Sigmoid colon (tissue), 7 donors: ENCODE data around the gene SIN3B. TPM values are rescaled to one million over a fixed set of nuclear protein-coding genes. Genes with fewer than 3 reads are reported as not detected.

ENCODE experiments used
- DNase-seq: peaks from one replicate; pipeline ENCODE4 v3.0.0-alpha.2; 2019
- H3K27ac ChIP-seq, 4 donors: fragments of 200-600 bp; sonication (generic); one replicate each; pipeline ENCODE4 v1.5.1; 2016 to 2019; ENCODE audit warnings: mild to moderate bottlenecking in 1 of 4
- H3K27me3 ChIP-seq, 3 donors: fragments of 200-600 bp; sonication (generic); one replicate each; pipeline ENCODE4 v1.5.1; 2019; ENCODE audit warnings: mild to moderate bottlenecking in 1 of 3
- H3K36me3 ChIP-seq, 4 donors: fragments of 200-600 bp; sonication (generic); one replicate each; pipeline ENCODE4 v1.5.1; 2016 to 2019
- H3K4me1 ChIP-seq, 4 donors: fragments of 200-600 bp; sonication (generic); one replicate each; pipeline ENCODE4 v1.5.1; 2017 to 2019
- H3K4me3 ChIP-seq, 4 donors: fragments of 200-600 bp; sonication (generic); one replicate each; pipeline ENCODE4 v1.5.1; 2017 to 2019; ENCODE audit warnings: mild to moderate bottlenecking in 2 of 4, moderate library complexity in 1 of 4
- H3K9me3 ChIP-seq, 4 donors: fragments of 200-600 bp in 3 of 4; sonication (generic) in 3 of 4; one replicate each; pipeline versions ENCODE4 v1.5.1 to v1.6.1; 2013 to 2019
- CTCF ChIP-seq, 4 experiments: fragments of 450-650 bp in 3 of 4; fragments of 200-600 bp in 1 of 4; IDR thresholded peaks; one replicate each; pipeline ENCODE4 v1.5.1; 2016 to 2019; ENCODE audit warnings: antibody characterized with exemption in 4 of 4, mild to moderate bottlenecking in 3 of 4, moderate library complexity in 2 of 4
- EP300 ChIP-seq, 4 donors: sonication (generic); formaldehyde crosslinking; IDR thresholded peaks; one replicate each; pipeline ENCODE4 v1.6.1; 2017; ENCODE audit warnings: antibody characterized with exemption in 4 of 4
- POLR2A ChIP-seq, 2 donors: fragments of 450-650 bp; IDR thresholded peaks; one replicate each; pipeline ENCODE4 v1.6.1; 2016; ENCODE audit warnings: antibody characterized with exemption in 2 of 2, mild to moderate bottlenecking in 2 of 2, moderate library complexity in 2 of 2
- POLR2AphosphoS5 ChIP-seq, 4 donors: sonication (generic); formaldehyde crosslinking; IDR thresholded peaks; one replicate each; pipeline ENCODE4 v1.6.1; 2017; ENCODE audit warnings: antibody characterized with exemption in 4 of 4
- WGBS, 2 donors: extraction: QIAGEN DNeasy Blood & Tissue Kit; methylation state at CpG; one replicate each; pipeline ENCODE4 v1.1.7; 2013; 5-methylcytosine and 5-hydroxymethylcytosine counted together
- intact Hi-C: fragments of 100-400 bp; cut with DNase I; formaldehyde crosslinking; loops from one replicate; pipeline ENCODE4 v1.15.1; 2023
- polyA plus RNA-seq, 3 donors: library from polyadenylated mRNA; stranded (reverse); fragments of 200-250 nt; gene quantifications; one replicate each; pipeline ENCODE4 v1.2.3, GENCODE V29; 2013
- total RNA-seq, 4 donors: library from RNA; depleted of rRNA; stranded (reverse); fragments of >200 nt; gene quantifications; one replicate each; pipeline ENCODE4 v1.1.0, GENCODE V29; 2016
- donor health status: healthy with polysubstance abuse.
- donor health status: Bipolar disorder and iron deficiency.
- donor health status: healthy.

The SIN3B gene
- total and polyA plus RNA-seq, 7 donors: 5.1 to 67.3 (median 24.7) TPM

GRCh38 chr19:16878181-16878965 is 49.2 kb downstream of the SIN3B start:
- H3K4me3 ChIP-seq: no peak overlapping the region
- TF ChIP-seq EP300 (IDR thresholded peaks at IDR 0.05) (no peak), POLR2A (IDR thresholded peaks at IDR 0.05) (no peak), CTCF (IDR thresholded peaks at IDR 0.05) (no peak), POLR2AphosphoS5 (IDR thresholded peaks at IDR 0.05) (no peak)
- H3K27me3 ChIP-seq: no peaks in the 10 kb centered on the region
- intact Hi-C loops: no loop called here
- H3K4me1 ChIP-seq: no peaks in the 10 kb centered on the region
- peaks cover 29 to 54% (median 45%) of the 10 kb centered on the region in 4 donors for H3K36me3 ChIP-seq
- H3K9me3 ChIP-seq: peaks cover 0 to 15% (median 5%) of the 10 kb centered on the region in 4 donors
- 95 to 97% methylated on average over 55 of the region's 55 CpGs for WGBS, 2 donors
- no peak overlapping the region for H3K27ac ChIP-seq
- DNase-seq: no peak

GRCh38 chr19:16880884-16881554 is 51.8 kb downstream of the SIN3B start:
- 92 to 93% methylated on average over 8 of the region's 8 CpGs for WGBS, 2 donors
- TF ChIP-seq EP300 (IDR thresholded peaks at IDR 0.05) (no peak), POLR2A (IDR thresholded peaks at IDR 0.05) (no peak), POLR2AphosphoS5 (IDR thresholded peaks at IDR 0.05) (no peak), CTCF (IDR thresholded peaks at IDR 0.05) (no peak)
- intact Hi-C loops: no loop called here
- H3K36me3 ChIP-seq: peaks cover 29 to 46% (median 39%) of the 10 kb centered on the region in 4 donors
- no peaks in the 10 kb centered on the region for H3K4me1 ChIP-seq
- H3K4me3 ChIP-seq: no peak overlapping the region
- DNase-seq: no peak
- H3K27me3 ChIP-seq: peaks cover 0 to 7% (median 0%) of the 10 kb centered on the region in 3 donors
- peaks cover 0 to 15% (median 5%) of the 10 kb centered on the region in 4 donors for H3K9me3 ChIP-seq
- H3K27ac ChIP-seq: no peak overlapping the region

- intact Hi-C loops: no loop called here
- WGBS, 2 donors: 85 to 94% methylated on average over 3 of the region's 3 CpGs
These were observed 52.9 kb downstream of the SIN3B start for GRCh38 chr19:16882146-16882545.

GRCh38 chr19:16883522-16883921 is 54.3 kb downstream of the SIN3B start:
- Histone ChIP-seq H3K27me3 (peaks cover 0 to 20% (median 6%) of the 10 kb centered on the region in 3 donors), H3K9me3 (peaks cover 0 to 15% (median 5%) of the 10 kb centered on the region in 4 donors), H3K27ac (no peak overlapping the region), H3K4me3 (no peak overlapping the region), H3K4me1 (peaks cover 0 to under 1% (median under 1%) of the 10 kb centered on the region in 4 donors), H3K36me3 (peaks cover 5 to 21% (median 14%) of the 10 kb centered on the region in 4 donors)
- intact Hi-C loops: no loop called here
- no peak for DNase-seq
- TF ChIP-seq POLR2AphosphoS5 (IDR thresholded peaks at IDR 0.05) (no peak), CTCF (IDR thresholded peaks at IDR 0.05) (no peak), POLR2A (IDR thresholded peaks at IDR 0.05) (no peak), EP300 (IDR thresholded peaks at IDR 0.05) (no peak)
- WGBS, 2 donors: 68 to 75% methylated on average over 3 of the region's 3 CpGs

More at GRCh38 chr19:16882146-16882545, 52.9 kb downstream of the SIN3B start:
- Histone ChIP-seq H3K36me3 (peaks cover 18 to 34% (median 27%) of the 10 kb centered on the region in 4 donors), H3K27me3 (peaks cover 0 to 8% (median 0%) of the 10 kb centered on the region in 3 donors), H3K4me1 (no peaks in the 10 kb centered on the region), H3K27ac (no peak overlapping the region), H3K9me3 (peaks cover 0 to 15% (median 5%) of the 10 kb centered on the region in 4 donors), H3K4me3 (no peak overlapping the region)
- DNase-seq: no peak
- no peak for TF ChIP-seq EP300 (IDR thresholded peaks at IDR 0.05)
- no peak for TF ChIP-seq POLR2AphosphoS5 (IDR thresholded peaks at IDR 0.05)
- no peak for TF ChIP-seq POLR2A (IDR thresholded peaks at IDR 0.05)
- TF ChIP-seq CTCF (IDR thresholded peaks at IDR 0.05): no peak
